PC-9 (cell line): ENCODE data around the gene CCDC63. TPM values are rescaled to one million over a fixed set of nuclear protein-coding genes. Genes with fewer than 3 reads are reported as not detected.

Experiments used
- BruUV-seq: library from RNA; stranded (reverse); fragments of 400-500 nt; replicated peaks from 2 replicates; lab custom pipeline; 2021; lab: Mats Ljungman, UMichigan
- CTCF ChIA-PET: fragments of 300-600 bp; sonication (Branson Sonifier 250); formaldehyde crosslinking; loops from one replicate; lab custom pipeline; 2022; ENCODE audit warnings: antibody characterized with exemption; lab: Charles Lee
- POLR2A ChIA-PET: fragments of 300-600 bp; sonication (Branson Sonifier 250); formaldehyde crosslinking; loops from one replicate; lab custom pipeline; 2022; ENCODE audit warnings: antibody characterized with exemption; ENCODE audit not compliant: unreplicated experiment; lab: Charles Lee
- DNase-seq, 2 experiments: peaks; one replicate each; pipeline versions ENCODE4 v3.0.0 to v3.0.0-alpha.2; 2015 to 2022; ENCODE audit warnings: mixed read lengths in 1 of 2
- H2AFZ ChIP-seq: fragments of 200-600 bp; sonication (generic); 2 replicates; pipeline ENCODE4 v1.8.1; 2017; ENCODE audit warnings: antibody characterized with exemption
- H3F3A ChIP-seq: fragments of 200-600 bp; sonication (generic); 2 replicates; pipeline ENCODE4 v1.8.1; 2017; ENCODE audit warnings: antibody characterized with exemption, mild to moderate bottlenecking, low read depth; ENCODE audit not compliant: insufficient read depth
- H3K27ac ChIP-seq: fragments of 200-600 bp; sonication (generic); 2 replicates; pipeline ENCODE4 v1.6.1; 2016; ENCODE audit warnings: mixed run types
- H3K27me3 ChIP-seq: fragments of 200-600 bp; sonication (generic); 2 replicates; pipeline ENCODE4 v1.6.1; 2016; ENCODE audit warnings: low read depth, mixed run types; ENCODE audit not compliant: insufficient read depth
- H3K36me3 ChIP-seq: fragments of 200-600 bp; sonication (generic); 2 replicates; pipeline ENCODE4 v1.6.1; 2016; ENCODE audit warnings: low read depth, mixed run types
- H3K4me1 ChIP-seq: fragments of 200-600 bp; sonication (generic); replicated peaks from 2 replicates; pipeline ENCODE4 v1.6.1; 2016; ENCODE audit warnings: mixed run types; ENCODE audit not compliant: insufficient read depth
- H3K4me2 ChIP-seq: fragments of 200-600 bp; sonication (generic); 2 replicates; pipeline ENCODE4 v1.6.1; 2017; ENCODE audit warnings: mixed run types
- H3K4me3 ChIP-seq: fragments of 200-600 bp; sonication (generic); 2 replicates; pipeline ENCODE4 v1.6.1; 2016; ENCODE audit warnings: mixed run types
- H3K79me2 ChIP-seq: fragments of 200-600 bp; sonication (generic); 2 replicates; pipeline ENCODE4 v1.6.1; 2017; ENCODE audit warnings: low read depth, mixed run types
- H3K9me2 ChIP-seq: fragments of 200-600 bp; sonication (generic); 2 replicates; pipeline ENCODE4 v1.8.1; 2017; ENCODE audit warnings: mild to moderate bottlenecking; ENCODE audit not compliant: insufficient read depth
- H3K9me3 ChIP-seq: fragments of 200-600 bp; sonication (generic); 2 replicates; pipeline ENCODE4 v1.8.1; 2016; ENCODE audit warnings: low read depth; ENCODE audit not compliant: insufficient read depth
- H4K20me1 ChIP-seq: fragments of 200-600 bp; sonication (generic); 2 replicates; pipeline ENCODE4 v1.8.1; 2017; ENCODE audit not compliant: insufficient read depth
- CTCF ChIP-seq: fragments of 200-600 bp; sonication (generic); conservative IDR thresholded peaks from 2 replicates; pipeline ENCODE4 v1.6.1; 2017; ENCODE audit warnings: mixed run types, antibody characterized with exemption, mild to moderate bottlenecking, moderate library complexity
- EZH2 ChIP-seq: fragments of 200-600 bp; sonication (generic); IDR thresholded peaks from 2 replicates; pipeline ENCODE4 v1.8.0; 2017; ENCODE audit warnings: antibody characterized with exemption, low read depth
- intact Hi-C: fragments of 100-400 bp; cut with micrococcal nuclease; formaldehyde crosslinking; loops from one replicate; pipeline ENCODE4 v1.10.0; 2022; ENCODE audit not compliant: unreplicated experiment
- total RNA-seq: library from RNA; stranded (reverse); gene quantifications from 2 replicates; pipeline ENCODE4 v1.2.3, GENCODE V29; 2021

The CCDC63 gene
- total RNA-seq, 1 experiment from 2014 or later: not detected

- peaks cover 10% of the 10 kb centered on the region; the same call in 1 of the 2 replicates for H3K27me3 ChIP-seq
- intact Hi-C loops: no loop called here
- POLR2A ChIA-PET: no interaction called here
- DNase-seq: no peak
- no peaks in the 10 kb centered on the region for H3K4me1 ChIP-seq
- H3K9me2 ChIP-seq: no peaks in the 10 kb centered on the region
- BruUV-seq: no TSS peak
- CTCF ChIA-PET: no interaction called here
- no peaks in the 10 kb centered on the region for H4K20me1 ChIP-seq
- no peak overlapping the region for H3K4me3 ChIP-seq
- no peak overlapping the region for H3K4me2 ChIP-seq
- H2AFZ ChIP-seq: no peak overlapping the region
- no peaks in the 10 kb centered on the region for H3K36me3 ChIP-seq
- no peak overlapping the region for H3K27ac ChIP-seq
- no peak for TF ChIP-seq CTCF
- no peak for TF ChIP-seq EZH2
- no peaks in the 10 kb centered on the region for H3K79me2 ChIP-seq
- no peaks in the 10 kb centered on the region for H3F3A ChIP-seq
- H3K9me3 ChIP-seq: no peaks in the 10 kb centered on the region
Observed at GRCh38 chr12:110816248-110816647, 30.5 kb upstream of the CCDC63 start.

- Histone ChIP-seq H3K4me3 (no peak overlapping the region), H3K79me2 (no peaks in the 10 kb centered on the region), H3K27ac (no peak overlapping the region), H2AFZ (no peak overlapping the region), H3K27me3 (peaks cover 10% of the 10 kb centered on the region; the same call in 1 of the 2 replicates), H3K4me1 (no peaks in the 10 kb centered on the region), H3F3A (no peaks in the 10 kb centered on the region), H3K36me3 (no peaks in the 10 kb centered on the region), H3K9me3 (no peaks in the 10 kb centered on the region), H3K4me2 (no peak overlapping the region), H3K9me2 (no peaks in the 10 kb centered on the region), H4K20me1 (no peaks in the 10 kb centered on the region)
- ChIA-PET CTCF (no interaction called here), POLR2A (no interaction called here)
- DNase-seq: no peak
- intact Hi-C loops: no loop called here
- no TSS peak for BruUV-seq
- TF ChIP-seq CTCF (no peak), EZH2 (no peak)
Observed at GRCh38 chr12:110816779-110817178, 30.0 kb upstream of the CCDC63 start.

- intact Hi-C loops: no loop called here
Observed at GRCh38 chr12:110818511-110818910, 28.3 kb upstream of the CCDC63 start.

More at GRCh38 chr12:110818511-110818910, 28.3 kb upstream of the CCDC63 start:
- no peaks in the 10 kb centered on the region for H4K20me1 ChIP-seq
- H3K9me3 ChIP-seq: no peaks in the 10 kb centered on the region
- ChIA-PET CTCF (no interaction called here), POLR2A (no interaction called here)
- no peak overlapping the region for H3K4me2 ChIP-seq
- no peaks in the 10 kb centered on the region for H3K79me2 ChIP-seq
- BruUV-seq: no TSS peak
- H3K4me3 ChIP-seq: no peak overlapping the region
- H3K9me2 ChIP-seq: no peaks in the 10 kb centered on the region
- H2AFZ ChIP-seq: no peak overlapping the region
- no peak for DNase-seq
- no peaks in the 10 kb centered on the region for H3K4me1 ChIP-seq
- H3K27ac ChIP-seq: no peak overlapping the region
- peaks cover 6% of the 10 kb centered on the region; the same call in 1 of the 2 replicates for H3K27me3 ChIP-seq
- TF ChIP-seq CTCF: no peak
- TF ChIP-seq EZH2: no peak
- H3F3A ChIP-seq: no peaks in the 10 kb centered on the region
- H3K36me3 ChIP-seq: no peaks in the 10 kb centered on the region
